ENCODE measurements around the gene SNCAIP.

Gene SNCAIP

GRCh38 chr5:122468351-122469116 lies 156.5 kb downstream of the SNCAIP start:
- no peak overlapping the region for H3K27ac ChIP-seq
- TF ChIP-seq, protein P1, sequence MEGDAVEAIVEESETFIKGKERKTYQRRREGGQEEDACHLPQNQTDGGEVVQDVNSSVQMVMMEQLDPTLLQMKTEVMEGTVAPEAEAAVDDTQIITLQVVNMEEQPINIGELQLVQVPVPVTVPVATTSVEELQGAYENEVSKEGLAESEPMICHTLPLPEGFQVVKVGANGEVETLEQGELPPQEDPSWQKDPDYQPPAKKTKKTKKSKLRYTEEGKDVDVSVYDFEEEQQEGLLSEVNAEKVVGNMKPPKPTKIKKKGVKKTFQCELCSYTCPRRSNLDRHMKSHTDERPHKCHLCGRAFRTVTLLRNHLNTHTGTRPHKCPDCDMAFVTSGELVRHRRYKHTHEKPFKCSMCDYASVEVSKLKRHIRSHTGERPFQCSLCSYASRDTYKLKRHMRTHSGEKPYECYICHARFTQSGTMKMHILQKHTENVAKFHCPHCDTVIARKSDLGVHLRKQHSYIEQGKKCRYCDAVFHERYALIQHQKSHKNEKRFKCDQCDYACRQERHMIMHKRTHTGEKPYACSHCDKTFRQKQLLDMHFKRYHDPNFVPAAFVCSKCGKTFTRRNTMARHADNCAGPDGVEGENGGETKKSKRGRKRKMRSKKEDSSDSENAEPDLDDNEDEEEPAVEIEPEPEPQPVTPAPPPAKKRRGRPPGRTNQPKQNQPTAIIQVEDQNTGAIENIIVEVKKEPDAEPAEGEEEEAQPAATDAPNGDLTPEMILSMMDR (conservative IDR thresholded peaks at IDR 0.05): peak; percentile 22; the same call in 1 of the 2 replicates

GRCh38 chr5:122469384-122469919 lies 157.4 kb downstream of the SNCAIP start:
- TF ChIP-seq, protein P1 (conservative IDR thresholded peaks at IDR 0.05): no peak
- no peak overlapping the region for H3K27ac ChIP-seq

GRCh38 chr5:122470365-122470764 lies 158.3 kb downstream of the SNCAIP start:
- TF ChIP-seq, protein P1 (conservative IDR thresholded peaks at IDR 0.05): no peak
- H3K27ac ChIP-seq: no peak overlapping the region

- TF ChIP-seq, protein P1 (conservative IDR thresholded peaks at IDR 0.05): no peak
- H3K27ac ChIP-seq: no peak overlapping the region
These were observed 159.2 kb downstream of the SNCAIP start for GRCh38 chr5:122471031-122471751.

GRCh38 chr5:122471752-122472061 lies 159.7 kb downstream of the SNCAIP start:
- no peak overlapping the region for H3K27ac ChIP-seq
- TF ChIP-seq, protein P1 (conservative IDR thresholded peaks at IDR 0.05): no peak

GRCh38 chr5:122473138-122473843 lies 161.3 kb downstream of the SNCAIP start:
- TF ChIP-seq, protein P1 (conservative IDR thresholded peaks at IDR 0.05): no peak
- H3K27ac ChIP-seq: no peak overlapping the region

GRCh38 chr5:122473941-122474340 lies 161.9 kb downstream of the SNCAIP start:
- no peak overlapping the region for H3K27ac ChIP-seq
- TF ChIP-seq, protein P1 (conservative IDR thresholded peaks at IDR 0.05): no peak
